SK-N-SH treated with all-trans-retinoic acid at 6 μM for 48 hours (cell line): ENCODE data around the gene SNRK.
"Not testable (repeated sequence)": the region's sequence is repeated elsewhere in the genome, so short reads cannot be mapped to it uniquely, and the experiment has no call there.

Source experiments
- ATAC-seq: fragments of 200-7000 bp; cut with Tn5 transposase; 3 replicates; pipeline ENCODE4 v1.9.1; 2020; ENCODE audit warnings: mild to moderate bottlenecking, moderate library complexity
- ARNTL ChIP-seq: fragments of 450-650 bp; formaldehyde crosslinking; IDR thresholded peaks from 2 replicates; pipeline ENCODE4 v1.5.0; 2020; ENCODE audit warnings: low read depth, mild to moderate bottlenecking, moderate library complexity, borderline replicate concordance
- BACH2 ChIP-seq: fragments of 250-450 bp; sonication (Bioruptor Pico); IDR thresholded peaks from 2 replicates; pipeline ENCODE4 v1.9.0; 2021; ENCODE audit warnings: mild to moderate bottlenecking, borderline replicate concordance
- CSDC2 ChIP-seq: fragments of 250-450 bp; sonication (Bioruptor Pico); IDR thresholded peaks from 2 replicates; pipeline ENCODE4 v1.5.0; 2020; ENCODE audit warnings: mild to moderate bottlenecking, moderate library complexity
- ESRRG ChIP-seq: fragments of 250-450 bp; sonication (Bioruptor Pico); IDR thresholded peaks from 2 replicates; pipeline ENCODE4 v1.6.1; 2021; ENCODE audit warnings: mild to moderate bottlenecking
- ISL1 ChIP-seq: fragments of 250-450 bp; sonication (Bioruptor Pico); IDR thresholded peaks from 2 replicates; pipeline ENCODE4 v2.1.2; 2022; ENCODE audit warnings: mild to moderate bottlenecking, moderate library complexity
- OSR1 ChIP-seq: fragments of 250-450 bp; sonication (Bioruptor Pico); IDR thresholded peaks from 2 replicates; pipeline ENCODE4 v1.8.0; 2022; ENCODE audit warnings: moderate library complexity, mild to moderate bottlenecking, inconsistent platforms
- POU6F1 ChIP-seq: fragments of 250-450 bp; sonication (Bioruptor Pico); IDR thresholded peaks from 2 replicates; pipeline ENCODE4 v1.8.0; 2021; ENCODE audit warnings: low read depth, mild to moderate bottlenecking, moderate library complexity, borderline replicate concordance
- PPARA ChIP-seq: fragments of 250-450 bp; sonication (Bioruptor Pico); IDR thresholded peaks from 2 replicates; pipeline ENCODE4 v1.5.0; 2020; ENCODE audit warnings: mild to moderate bottlenecking, borderline replicate concordance
- RARB ChIP-seq: fragments of 250-450 bp; sonication (Bioruptor Pico); IDR thresholded peaks from 2 replicates; pipeline ENCODE4 v1.8.0; 2021; ENCODE audit warnings: mild to moderate bottlenecking, moderate library complexity
- SNAI2 ChIP-seq: fragments of 250-450 bp; sonication (Bioruptor Pico); IDR thresholded peaks from 2 replicates; pipeline ENCODE4 v1.5.0; 2020; ENCODE audit warnings: mild to moderate bottlenecking, moderate library complexity
- TCF4 ChIP-seq: fragments of 250-450 bp; sonication (Bioruptor Pico); IDR thresholded peaks from 2 replicates; pipeline ENCODE4 v1.8.0; 2021; ENCODE audit warnings: mild to moderate bottlenecking, moderate library complexity, borderline replicate concordance
- TOX ChIP-seq: fragments of 250-450 bp; sonication (Bioruptor Pico); IDR thresholded peaks from 2 replicates; pipeline ENCODE4 v1.8.0; 2021; ENCODE audit warnings: mild to moderate bottlenecking, moderate library complexity, borderline replicate concordance
- ZC3H10 ChIP-seq: fragments of 250-450 bp; sonication (Bioruptor Pico); IDR thresholded peaks from 2 replicates; pipeline ENCODE4 v1.5.1; 2021; ENCODE audit warnings: mild to moderate bottlenecking, moderate library complexity
- ZNF565 ChIP-seq: fragments of 450-650 bp; formaldehyde crosslinking; conservative IDR thresholded peaks from 2 replicates; pipeline ENCODE4 v1.5.0; 2020; ENCODE audit warnings: low read depth, mild to moderate bottlenecking, moderate library complexity
- ZNF70 ChIP-seq: fragments of 450-650 bp; formaldehyde crosslinking; IDR thresholded peaks from 2 replicates; pipeline ENCODE4 v1.5.0; 2020; ENCODE audit warnings: mild to moderate bottlenecking, moderate library complexity
- ZNF8 ChIP-seq: fragments of 450-650 bp; formaldehyde crosslinking; IDR thresholded peaks from 2 replicates; pipeline ENCODE4 v1.5.0; 2020; ENCODE audit warnings: mild to moderate bottlenecking, moderate library complexity
- TF ChIP-seq, protein P1 (sequence below): fragments of 250-450 bp; sonication (Bioruptor Pico); IDR thresholded peaks from 2 replicates; pipeline ENCODE4 v1.5.1; 2020; ENCODE audit warnings: low read depth, mild to moderate bottlenecking, moderate library complexity
- TF ChIP-seq, protein P2 (sequence below): fragments of 250-450 bp; sonication (Bioruptor Pico); IDR thresholded peaks from 2 replicates; pipeline ENCODE4 v1.5.0; 2020; ENCODE audit warnings: mild to moderate bottlenecking, moderate library complexity
- TF ChIP-seq, protein P3 (sequence below): fragments of 250-450 bp; sonication (Bioruptor Pico); IDR thresholded peaks from 2 replicates; pipeline ENCODE4 v1.5.1; 2021; ENCODE audit warnings: mild to moderate bottlenecking, moderate library complexity
- TF ChIP-seq, protein P4 (sequence below): fragments of 250-450 bp; sonication (Bioruptor Pico); IDR thresholded peaks from 2 replicates; pipeline ENCODE4 v1.8.0; 2020; ENCODE audit warnings: mild to moderate bottlenecking, moderate library complexity, borderline replicate concordance

The SNRK gene

GRCh38 chr3:43349716-43350115, 63.4 kb downstream of the SNRK start:
- TF ChIP-seq ARNTL (no peak), ESRRG (CRISPR knock-in tag) (no peak), TOX (CRISPR knock-in tag) (no peak), PPARA (no peak), ZNF8 (no peak), BACH2 (no peak), CSDC2 (CRISPR knock-in tag) (no peak), SNAI2 (no peak), ZC3H10 (CRISPR knock-in tag) (no peak)
- TF ChIP-seq, protein P1, sequence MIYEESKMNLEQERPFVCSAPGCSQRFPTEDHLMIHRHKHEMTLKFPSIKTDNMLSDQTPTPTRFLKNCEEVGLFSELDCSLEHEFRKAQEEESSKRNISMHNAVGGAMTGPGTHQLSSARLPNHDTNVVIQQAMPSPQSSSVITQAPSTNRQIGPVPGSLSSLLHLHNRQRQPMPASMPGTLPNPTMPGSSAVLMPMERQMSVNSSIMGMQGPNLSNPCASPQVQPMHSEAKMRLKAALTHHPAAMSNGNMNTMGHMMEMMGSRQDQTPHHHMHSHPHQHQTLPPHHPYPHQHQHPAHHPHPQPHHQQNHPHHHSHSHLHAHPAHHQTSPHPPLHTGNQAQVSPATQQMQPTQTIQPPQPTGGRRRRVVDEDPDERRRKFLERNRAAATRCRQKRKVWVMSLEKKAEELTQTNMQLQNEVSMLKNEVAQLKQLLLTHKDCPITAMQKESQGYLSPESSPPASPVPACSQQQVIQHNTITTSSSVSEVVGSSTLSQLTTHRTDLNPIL (CRISPR knock-in tag), result no peak
- TF ChIP-seq, all 23 proteins: peak for 0
- no peak for ATAC-seq

DNA sequence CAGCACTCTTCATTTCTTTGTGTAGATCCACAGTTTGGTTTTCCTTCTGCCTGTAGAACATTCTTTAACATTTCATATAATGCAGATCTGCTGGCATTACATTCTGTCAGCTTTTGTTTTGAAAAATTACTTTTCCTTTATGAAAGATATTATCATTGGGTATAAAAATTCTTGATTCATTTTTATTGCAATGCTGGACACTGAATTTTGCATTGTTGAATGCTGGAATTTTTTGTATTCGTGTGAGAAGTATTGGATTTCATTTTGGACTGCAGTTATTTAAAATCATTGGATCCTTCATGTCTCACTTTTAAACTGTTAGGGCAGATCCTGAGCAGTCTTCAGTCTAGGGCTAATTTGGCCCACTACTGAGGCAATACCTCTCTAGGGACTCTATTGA, 67.1 kb downstream of the SNRK start:
- TF ChIP-seq, protein P1 (CRISPR knock-in tag), result no peak
- TF ChIP-seq ZNF8 (no peak), PPARA (no peak), ZNF565 (CRISPR knock-in tag) (no peak), TOX (CRISPR knock-in tag) (no peak)
- no peak for ATAC-seq

DNA sequence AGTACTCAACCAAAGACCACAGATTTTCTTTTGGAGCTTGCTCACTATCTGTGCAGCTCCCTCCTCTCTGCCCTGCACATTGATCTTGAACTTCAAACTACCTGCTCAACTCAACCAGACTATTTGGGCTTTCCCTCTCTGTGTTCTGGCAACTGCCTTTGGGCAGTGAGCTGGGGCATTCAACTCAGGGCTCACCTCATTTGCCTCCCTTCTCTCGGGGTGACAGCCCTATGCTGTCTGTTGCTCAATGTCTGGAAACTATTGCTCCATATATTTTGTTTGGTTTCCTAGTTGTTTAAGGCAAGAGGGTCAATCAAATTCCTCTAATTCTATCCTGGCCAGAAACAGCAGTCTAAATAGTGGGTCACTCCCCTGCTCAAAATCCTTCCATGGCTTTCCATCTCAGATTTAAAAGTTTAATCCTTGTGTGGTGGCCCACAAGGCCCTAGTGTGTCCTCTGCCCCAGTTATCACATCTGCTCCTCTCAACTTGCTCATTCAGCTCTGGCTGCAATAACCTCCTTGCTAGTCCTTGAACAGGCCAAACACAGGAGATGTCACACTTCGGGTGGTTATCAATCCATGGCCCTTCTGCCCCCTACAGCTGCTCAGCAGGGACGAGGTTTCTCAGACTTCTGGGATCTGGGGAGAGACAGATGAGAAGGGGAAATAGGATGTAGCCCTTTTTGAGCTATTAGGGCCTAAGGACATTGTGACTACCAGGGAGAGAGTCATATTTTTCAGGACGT, 67.8 kb downstream of the SNRK start:
- ATAC-seq, result no peak
- TF ChIP-seq ZNF70 (CRISPR knock-in tag) (no peak), ZNF8 (no peak), ZNF565 (CRISPR knock-in tag) (no peak), ISL1 (CRISPR knock-in tag) (no peak), RARB (no peak), OSR1 (CRISPR knock-in tag) (no peak), TOX (CRISPR knock-in tag) (no peak), POU6F1 (CRISPR knock-in tag) (no peak), TCF4 (CRISPR knock-in tag) (no peak), PPARA (no peak), ARNTL (no peak)
- TF ChIP-seq, protein P2, sequence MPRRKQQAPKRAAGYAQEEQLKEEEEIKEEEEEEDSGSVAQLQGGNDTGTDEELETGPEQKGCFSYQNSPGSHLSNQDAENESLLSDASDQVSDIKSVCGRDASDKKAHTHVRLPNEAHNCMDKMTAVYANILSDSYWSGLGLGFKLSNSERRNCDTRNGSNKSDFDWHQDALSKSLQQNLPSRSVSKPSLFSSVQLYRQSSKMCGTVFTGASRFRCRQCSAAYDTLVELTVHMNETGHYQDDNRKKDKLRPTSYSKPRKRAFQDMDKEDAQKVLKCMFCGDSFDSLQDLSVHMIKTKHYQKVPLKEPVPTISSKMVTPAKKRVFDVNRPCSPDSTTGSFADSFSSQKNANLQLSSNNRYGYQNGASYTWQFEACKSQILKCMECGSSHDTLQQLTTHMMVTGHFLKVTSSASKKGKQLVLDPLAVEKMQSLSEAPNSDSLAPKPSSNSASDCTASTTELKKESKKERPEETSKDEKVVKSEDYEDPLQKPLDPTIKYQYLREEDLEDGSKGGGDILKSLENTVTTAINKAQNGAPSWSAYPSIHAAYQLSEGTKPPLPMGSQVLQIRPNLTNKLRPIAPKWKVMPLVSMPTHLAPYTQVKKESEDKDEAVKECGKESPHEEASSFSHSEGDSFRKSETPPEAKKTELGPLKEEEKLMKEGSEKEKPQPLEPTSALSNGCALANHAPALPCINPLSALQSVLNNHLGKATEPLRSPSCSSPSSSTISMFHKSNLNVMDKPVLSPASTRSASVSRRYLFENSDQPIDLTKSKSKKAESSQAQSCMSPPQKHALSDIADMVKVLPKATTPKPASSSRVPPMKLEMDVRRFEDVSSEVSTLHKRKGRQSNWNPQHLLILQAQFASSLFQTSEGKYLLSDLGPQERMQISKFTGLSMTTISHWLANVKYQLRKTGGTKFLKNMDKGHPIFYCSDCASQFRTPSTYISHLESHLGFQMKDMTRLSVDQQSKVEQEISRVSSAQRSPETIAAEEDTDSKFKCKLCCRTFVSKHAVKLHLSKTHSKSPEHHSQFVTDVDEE (CRISPR knock-in tag), result no peak
- TF ChIP-seq, protein P3, sequence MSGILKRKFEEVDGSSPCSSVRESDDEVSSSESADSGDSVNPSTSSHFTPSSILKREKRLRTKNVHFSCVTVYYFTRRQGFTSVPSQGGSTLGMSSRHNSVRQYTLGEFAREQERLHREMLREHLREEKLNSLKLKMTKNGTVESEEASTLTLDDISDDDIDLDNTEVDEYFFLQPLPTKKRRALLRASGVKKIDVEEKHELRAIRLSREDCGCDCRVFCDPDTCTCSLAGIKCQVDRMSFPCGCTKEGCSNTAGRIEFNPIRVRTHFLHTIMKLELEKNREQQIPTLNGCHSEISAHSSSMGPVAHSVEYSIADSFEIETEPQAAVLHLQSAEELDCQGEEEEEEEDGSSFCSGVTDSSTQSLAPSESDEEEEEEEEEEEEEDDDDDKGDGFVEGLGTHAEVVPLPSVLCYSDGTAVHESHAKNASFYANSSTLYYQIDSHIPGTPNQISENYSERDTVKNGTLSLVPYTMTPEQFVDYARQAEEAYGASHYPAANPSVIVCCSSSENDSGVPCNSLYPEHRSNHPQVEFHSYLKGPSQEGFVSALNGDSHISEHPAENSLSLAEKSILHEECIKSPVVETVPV (CRISPR knock-in tag), result no peak
- TF ChIP-seq, protein P4, sequence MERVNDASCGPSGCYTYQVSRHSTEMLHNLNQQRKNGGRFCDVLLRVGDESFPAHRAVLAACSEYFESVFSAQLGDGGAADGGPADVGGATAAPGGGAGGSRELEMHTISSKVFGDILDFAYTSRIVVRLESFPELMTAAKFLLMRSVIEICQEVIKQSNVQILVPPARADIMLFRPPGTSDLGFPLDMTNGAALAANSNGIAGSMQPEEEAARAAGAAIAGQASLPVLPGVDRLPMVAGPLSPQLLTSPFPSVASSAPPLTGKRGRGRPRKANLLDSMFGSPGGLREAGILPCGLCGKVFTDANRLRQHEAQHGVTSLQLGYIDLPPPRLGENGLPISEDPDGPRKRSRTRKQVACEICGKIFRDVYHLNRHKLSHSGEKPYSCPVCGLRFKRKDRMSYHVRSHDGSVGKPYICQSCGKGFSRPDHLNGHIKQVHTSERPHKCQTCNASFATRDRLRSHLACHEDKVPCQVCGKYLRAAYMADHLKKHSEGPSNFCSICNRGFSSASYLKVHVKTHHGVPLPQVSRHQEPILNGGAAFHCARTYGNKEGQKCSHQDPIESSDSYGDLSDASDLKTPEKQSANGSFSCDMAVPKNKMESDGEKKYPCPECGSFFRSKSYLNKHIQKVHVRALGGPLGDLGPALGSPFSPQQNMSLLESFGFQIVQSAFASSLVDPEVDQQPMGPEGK (CRISPR knock-in tag), result no peak

GRCh38 chr3:43356033-43356432, 69.7 kb downstream of the SNRK start:
- not testable (repeated sequence) for ATAC-seq
